ENCODE measurements around the gene APBA1. TPM values are rescaled to one million over a fixed set of nuclear protein-coding genes. Genes with fewer than 3 reads are reported as not detected.

APBA1 gene
- total RNA-seq = 10.5 and 22.5 TPM in 2 replicates

GRCh38 chr9:69671879-69672595, at the start of gene APBA1:
Gene APBA1, minus strand, starts transcription at chr9:69672371.

Other genes starting within 250 kb of the APBA1 start
- gene PTAR1, start 87.6 kb upstream of the APBA1 start, total RNA-seq = 73.2 and 79.5 TPM in 2 replicates
- not detected in 2 replicates for gene CFAP95, start 148.4 kb upstream of the APBA1 start, total RNA-seq